GM18526 (cell line): ENCODE results near the gene FRMD3.

ENCODE experiments used
- POLR2A ChIP-seq: IDR thresholded peaks from 3 replicates; pipeline ENCODE4 v1.6.1; 2011; ENCODE audit not compliant: insufficient read length; ENCODE audit errors: extremely low read depth

The FRMD3 gene

GRCh38 chr9:83538172-83538889, at the start of gene FRMD3:
Gene FRMD3 (minus strand): TSS chr9:83538401. CDS start chr9:83538231, 170 bp downstream.
- TF ChIP-seq POLR2A, result no peak

- TF ChIP-seq POLR2A, result no peak
These were observed 46.8 kb upstream of the FRMD3 start for GRCh38 chr9:83584995-83585394.

GRCh38 chr9:83583151-83584014, 45.2 kb upstream of the FRMD3 start:
- TF ChIP-seq POLR2A, result no peak

GRCh38 chr9:83582029-83582428, 43.8 kb upstream of the FRMD3 start:
- no peak for TF ChIP-seq POLR2A

GRCh38 chr9:83574482-83574881, 36.3 kb upstream of the FRMD3 start:
- no peak for TF ChIP-seq POLR2A

- TF ChIP-seq POLR2A, result no peak
These were observed 34.3 kb upstream of the FRMD3 start for GRCh38 chr9:83572524-83572923.

GRCh38 chr9:83570359-83570758, 32.2 kb upstream of the FRMD3 start:
- TF ChIP-seq POLR2A, result no peak

- no peak for TF ChIP-seq POLR2A
These were observed 31.1 kb upstream of the FRMD3 start for GRCh38 chr9:83569326-83569725.

- TF ChIP-seq POLR2A, result no peak
These were observed 25.2 kb upstream of the FRMD3 start for GRCh38 chr9:83563360-83563759.

GRCh38 chr9:83560169-83560826, 22.1 kb upstream of the FRMD3 start:
- no peak for TF ChIP-seq POLR2A

- no peak for TF ChIP-seq POLR2A
These were observed 19.6 kb upstream of the FRMD3 start for GRCh38 chr9:83557771-83558170.

- no peak for TF ChIP-seq POLR2A
These were observed 19.1 kb upstream of the FRMD3 start for GRCh38 chr9:83557317-83557716.

GRCh38 chr9:83554278-83554677, 16.1 kb upstream of the FRMD3 start:
- no peak for TF ChIP-seq POLR2A

GRCh38 chr9:83544002-83544698, 5.9 kb upstream of the FRMD3 start:
- no peak for TF ChIP-seq POLR2A

GRCh38 chr9:83538890-83539238, 663 bp upstream of the FRMD3 start:
- TF ChIP-seq POLR2A, result no peak
